ENCODE data around the gene HLA-E. TPM values are rescaled to one million over a fixed set of nuclear protein-coding genes. Genes with fewer than 3 reads are reported as not detected.

Gene HLA-E
- polyA plus RNA-seq, 12 donors = 62.2 to 109 (median 76.8) TPM; not detected in 1

DNA sequence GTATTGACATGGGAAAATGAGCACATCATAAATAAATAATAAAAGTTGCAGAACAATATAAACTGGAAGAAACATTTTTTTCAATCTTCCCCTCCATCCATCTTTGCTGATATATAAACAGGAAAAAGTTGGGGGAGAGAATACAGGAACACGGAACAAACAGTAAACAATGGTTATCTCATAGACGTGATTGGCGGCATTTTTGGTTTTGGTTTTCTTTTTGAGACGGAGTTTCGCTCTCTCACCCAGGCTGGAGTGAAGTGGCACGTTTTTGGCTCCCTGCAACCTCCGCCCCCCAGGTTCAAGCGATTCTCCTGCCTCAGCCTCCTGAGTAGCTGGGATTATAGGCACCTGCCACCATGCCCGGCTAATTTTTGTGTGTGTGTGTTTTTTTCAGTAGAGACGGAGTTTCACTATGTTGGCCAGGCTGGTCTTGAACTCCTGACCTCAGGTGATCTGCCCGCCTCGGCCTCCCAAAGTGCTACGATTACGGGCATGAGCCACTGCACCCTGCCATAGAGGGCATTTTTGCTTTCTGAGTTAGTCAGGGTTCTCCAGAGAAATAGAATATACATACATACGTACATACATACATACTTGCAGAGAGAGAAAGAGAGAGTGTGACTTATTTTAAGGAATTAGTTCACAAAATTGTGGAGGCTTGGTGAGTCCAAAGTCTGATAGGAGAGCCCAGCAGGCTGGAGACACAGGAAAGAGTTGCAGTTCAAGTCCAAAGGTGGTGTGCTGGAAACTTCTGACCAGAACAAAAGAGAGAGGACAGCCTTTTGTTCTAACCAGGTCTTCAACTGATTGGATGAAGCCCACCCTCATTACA lies 44.4 kb downstream of the HLA-E start:
- DNase-seq = no peak

GRCh38 chr6:30537931-30538330 lies 48.6 kb downstream of the HLA-E start:
- DNase-seq = no peak

GRCh38 chr6:30541515-30542403 lies 52.5 kb downstream of the HLA-E start:
- peak; percentile 87 for DNase-seq

DNA sequence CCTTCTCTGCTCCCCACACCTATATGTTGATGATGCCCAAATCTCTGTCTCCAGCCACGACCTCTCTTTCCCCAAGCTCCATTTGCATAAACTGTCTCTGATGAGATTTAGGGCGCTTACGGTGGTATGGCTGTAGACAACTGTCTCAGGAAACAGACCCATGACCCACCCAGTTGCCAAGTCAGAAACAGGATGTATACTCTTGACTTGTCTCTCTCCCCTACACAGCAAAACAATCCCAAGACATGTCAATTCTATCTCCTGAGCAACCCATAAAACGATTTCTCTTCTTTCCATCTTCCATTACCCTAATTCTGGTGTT lies 53.1 kb downstream of the HLA-E start:
- DNase-seq = no peak

GRCh38 chr6:30542915-30543314 lies 53.6 kb downstream of the HLA-E start:
- DNase-seq = no peak

Other genes starting within 250 kb of the HLA-E start
- 10 to 100 TPM in 1 of 12 donors, 1 to 10 TPM in 10, not detected in 1; 6.0 to 11.8 (median 7.5) TPM for gene TRIM39, start 162.6 kb upstream of the HLA-E start, polyA plus RNA-seq (ENCODE audit: insufficient read length in 12 of 12)
- gene RPP21, start 144.4 kb upstream of the HLA-E start, polyA plus RNA-seq (ENCODE audit: insufficient read length in 12 of 12) = 10 to 100 TPM in 11 of 12 donors, not detected in 1; 13.3 to 40.3 (median 16.1) TPM
- gene GNL1, start 67.0 kb downstream of the HLA-E start, polyA plus RNA-seq (ENCODE audit: insufficient read length in 12 of 12) = 10 to 100 TPM in 11 of 12 donors, not detected in 1; 41.0 to 65.4 (median 51.1) TPM
- 10 to 100 TPM in 11 of 12 donors, not detected in 1; 14.5 to 33.7 (median 22.0) TPM for gene PRR3, start 67.8 kb downstream of the HLA-E start, polyA plus RNA-seq (ENCODE audit: insufficient read length in 12 of 12)
- gene ABCF1, start 81.9 kb downstream of the HLA-E start, polyA plus RNA-seq (ENCODE audit: insufficient read length in 12 of 12) = 10 to 100 TPM in 11 of 12 donors, not detected in 1; 42.1 to 69.0 (median 47.1) TPM
- 10 to 100 TPM in 11 of 12 donors, not detected in 1; 26.4 to 71.5 (median 31.8) TPM for gene PPP1R10, start 127.7 kb downstream of the HLA-E start, polyA plus RNA-seq (ENCODE audit: insufficient read length in 12 of 12)
- 10 to 100 TPM in 11 of 12 donors, not detected in 1; 40.6 to 60.2 (median 51.1) TPM for gene MRPS18B, start 128.3 kb downstream of the HLA-E start, polyA plus RNA-seq (ENCODE audit: insufficient read length in 12 of 12)
- 10 to 100 TPM in 11 of 12 donors, not detected in 1; 16.0 to 52.5 (median 19.8) TPM for gene ATAT1, start 137.4 kb downstream of the HLA-E start, polyA plus RNA-seq (ENCODE audit: insufficient read length in 12 of 12)
- gene C6orf136, start 157.6 kb downstream of the HLA-E start, polyA plus RNA-seq (ENCODE audit: insufficient read length in 12 of 12) = 10 to 100 TPM in 10 of 12 donors, 1 to 10 TPM in 1, not detected in 1; 8.4 to 75.6 (median 15.7) TPM
- gene DHX16, start 183.5 kb downstream of the HLA-E start, polyA plus RNA-seq (ENCODE audit: insufficient read length in 12 of 12) = 10 to 100 TPM in 11 of 12 donors, not detected in 1; 20.7 to 33.4 (median 22.6) TPM
- 10 to 100 TPM in 11 of 12 donors, not detected in 1; 37.4 to 65.9 (median 41.1) TPM for gene PPP1R18, start 197.1 kb downstream of the HLA-E start, polyA plus RNA-seq (ENCODE audit: insufficient read length in 12 of 12)
- gene NRM, start 201.5 kb downstream of the HLA-E start, polyA plus RNA-seq (ENCODE audit: insufficient read length in 12 of 12) = 10 to 100 TPM in 11 of 12 donors, not detected in 1; 32.1 to 50.3 (median 38.9) TPM
- 10 to 100 TPM; 19.5 to 54.6 (median 26.0) TPM for gene MDC1, start 227.8 kb downstream of the HLA-E start, polyA plus RNA-seq (ENCODE audit: insufficient read length in 12 of 12)
- gene TUBB, start 230.8 kb downstream of the HLA-E start, polyA plus RNA-seq (ENCODE audit: insufficient read length in 12 of 12) = 1,000 to 10,000 TPM in 2 of 12 donors, 100 to 1,000 TPM in 10; 374 to 1,081 (median 842) TPM

Data from muscle of arm (tissue), 12 donors.